H1 (cell line): ENCODE measurements around the gene AP1S3. TPM values are rescaled to one million over a fixed set of nuclear protein-coding genes. Genes with fewer than 3 reads are reported as not detected.

Source experiments
- polyA plus RNA-seq, 7 experiments: library from polyadenylated mRNA; depleted of rRNA in 3 of 7; stranded (reverse) in 5 of 7; unstranded in 2 of 7; fragments of >200 nt in 5 of 7; fragments of 200-250 nt in 2 of 7; gene quantifications; 1 replicate in 5 of 7; 2 replicates in 1 of 7; 4 replicates in 1 of 7; pipeline versions ENCODE4 v1.2.1 to v1.2.3, GENCODE V29; 2011 to 2013; ENCODE audit warnings: missing spikeins in 2 of 7, mixed read lengths in 2 of 7
- total RNA-seq: library from RNA; stranded (reverse); fragmentation: NEBNext Ultra II Directional; extraction: Animal tissue kit (Norgen Biotek cat#: 25700); gene quantifications from 2 replicates; pipeline ENCODE4 v1.2.1, GENCODE V29; 2021

AP1S3 gene
- total and polyA plus RNA-seq, 2 of the 8 experiments (the other 6 are each of a cell fraction or from before 2014, with no cell fraction given), result 3.9 to 20.2 TPM

Other genes with a start within 250 kb of the AP1S3 start
- gene SCG2, start 235.2 kb downstream of the AP1S3 start, total RNA-seq, result 0.77 and 1.0 TPM in 2 replicates
- gene SCG2, start 235.2 kb downstream of the AP1S3 start, polyA plus RNA-seq (2011; rRNA removed), result 0.27 and 0.54 TPM in 2 replicates
- gene WDFY1, start 107.8 kb upstream of the AP1S3 start, total RNA-seq, result 92.9 and 94.7 TPM in 2 replicates
- gene WDFY1, start 107.8 kb upstream of the AP1S3 start, polyA plus RNA-seq (2011; rRNA removed), result 68.4 and 69.3 TPM in 2 replicates
- gene MRPL44, start 119.9 kb upstream of the AP1S3 start, total RNA-seq, result 50.4 and 53.2 TPM in 2 replicates
- gene MRPL44, start 119.9 kb upstream of the AP1S3 start, polyA plus RNA-seq (2011; rRNA removed), result 27.2 and 32.0 TPM in 2 replicates
- gene SERPINE2, start 201.7 kb upstream of the AP1S3 start, total RNA-seq, result 76.0 and 76.4 TPM in 2 replicates
- 26.2 and 26.5 TPM in 2 replicates for gene SERPINE2, start 201.7 kb upstream of the AP1S3 start, polyA plus RNA-seq (2011; rRNA removed)